GM19463 (cell line): ENCODE results near the gene IMPDH2.
A peak's percentile ranks its signal among the peaks of the same experiment; 100 is the strongest.

Experiments used
- ATAC-seq: cut with Tn5 transposase; IDR thresholded peaks from one replicate; pipeline ENCODE4 v1.9.1; 2021; ENCODE audit warnings: mild to moderate bottlenecking, moderate library complexity; ENCODE audit not compliant: unreplicated experiment

IMPDH2 gene

DNA sequence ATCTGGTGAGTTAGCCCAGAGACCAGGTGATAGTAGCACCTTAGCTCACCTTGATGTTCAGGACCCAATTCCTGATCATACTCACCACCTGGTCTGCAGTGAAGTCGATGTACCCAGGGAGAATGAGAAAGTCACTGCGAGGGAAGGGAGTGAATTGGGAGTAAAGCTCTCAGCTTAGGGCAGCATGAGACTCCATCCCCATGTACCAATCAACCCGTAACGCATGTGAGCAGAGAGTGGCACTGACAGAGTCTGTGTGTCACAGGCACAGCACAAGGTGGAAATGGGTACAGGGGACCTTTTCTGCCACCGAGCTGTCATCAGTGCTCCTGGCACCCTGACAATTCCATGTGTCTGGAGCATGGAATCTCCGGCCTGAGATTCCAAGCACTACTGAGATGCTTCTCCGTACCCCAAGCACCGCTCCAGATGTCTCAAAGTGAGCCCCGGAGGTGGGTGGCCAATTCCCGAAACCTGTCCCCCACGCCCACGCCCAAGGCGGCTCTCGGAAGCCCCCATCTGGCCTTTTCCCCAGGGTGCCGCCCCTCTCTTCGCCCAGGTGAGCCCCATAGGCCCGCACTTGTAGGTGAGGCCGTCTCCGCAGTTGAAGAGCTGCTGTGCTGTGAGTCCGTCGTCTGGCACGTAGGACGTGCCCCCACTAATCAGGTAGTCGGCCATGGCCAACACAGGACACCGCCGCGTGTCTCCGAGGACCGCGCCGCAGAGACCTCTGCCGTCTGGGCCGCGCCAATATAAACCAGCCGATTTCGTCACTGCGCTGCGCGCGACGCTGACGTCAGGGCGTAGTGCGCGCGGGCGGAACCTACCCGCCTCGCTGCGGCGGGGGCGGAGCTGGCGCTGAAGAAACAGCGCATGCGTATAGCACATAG, at the start of gene IMPDH2:
IMPDH2 (minus strand) TSS at position 726 of the 890 bp plus-strand sequence; CDS start at position 678, 48 bp downstream.
- peak; percentile 87 for ATAC-seq

DNA sequence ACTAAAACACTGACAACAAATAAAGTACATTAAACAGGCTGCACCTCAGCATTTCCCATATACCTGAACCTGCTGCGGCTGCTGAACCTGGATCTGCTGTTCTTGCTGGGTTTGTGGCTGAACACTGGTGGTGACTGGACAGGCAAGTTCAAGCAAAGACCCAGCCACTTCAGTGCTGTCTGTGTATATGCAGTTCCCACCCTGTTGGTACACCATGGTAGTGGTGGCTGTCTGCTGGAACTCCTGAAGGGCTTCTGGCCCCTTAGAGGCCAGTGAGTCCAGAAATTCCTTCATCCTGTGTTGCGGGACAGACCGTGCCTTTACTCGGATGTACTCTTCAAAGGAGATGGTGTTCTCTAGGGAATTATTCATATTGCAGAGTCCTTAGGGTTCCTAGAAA, 47.4 kb upstream of the IMPDH2 start:
- no peak for ATAC-seq

DNA sequence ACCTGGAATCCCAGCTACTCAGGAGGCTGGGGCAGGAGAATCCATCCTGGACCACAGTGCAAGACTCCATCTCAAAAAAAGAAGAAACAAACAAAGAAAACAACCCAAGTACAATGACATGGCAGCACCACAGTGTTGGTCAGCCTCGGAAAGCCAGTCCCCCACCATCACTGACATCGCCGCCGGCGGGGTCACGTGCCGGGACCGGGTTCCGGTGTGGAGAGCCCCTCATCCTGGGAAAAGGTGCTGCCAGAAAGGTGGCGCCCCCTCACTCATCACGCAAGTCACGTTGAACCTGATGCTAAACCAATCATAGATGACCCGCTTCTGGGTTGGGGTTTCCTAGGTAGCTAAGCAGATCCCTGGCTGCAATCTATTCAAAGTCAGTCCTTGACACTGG, 46.9 kb upstream of the IMPDH2 start:
- no peak for ATAC-seq

DNA sequence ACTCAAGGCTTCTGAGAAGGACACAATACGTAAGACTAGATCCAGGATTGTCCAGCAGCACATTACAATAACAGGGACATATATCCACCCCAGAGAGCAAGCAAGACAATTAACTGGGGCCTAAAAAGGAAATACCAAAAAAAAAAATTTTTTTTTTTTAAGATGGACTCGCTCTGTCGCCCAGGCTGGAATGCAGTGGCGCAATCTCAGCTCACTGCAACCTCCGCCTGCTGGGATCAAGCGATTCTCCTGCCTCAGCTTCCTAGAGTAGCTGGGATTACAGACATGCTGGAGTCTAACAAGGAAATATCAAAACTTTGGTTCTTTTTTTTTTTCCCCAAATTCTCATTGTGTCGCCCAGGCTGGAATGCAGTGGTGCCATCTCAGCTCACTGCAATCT, 28.8 kb upstream of the IMPDH2 start:
- no peak for ATAC-seq

DNA sequence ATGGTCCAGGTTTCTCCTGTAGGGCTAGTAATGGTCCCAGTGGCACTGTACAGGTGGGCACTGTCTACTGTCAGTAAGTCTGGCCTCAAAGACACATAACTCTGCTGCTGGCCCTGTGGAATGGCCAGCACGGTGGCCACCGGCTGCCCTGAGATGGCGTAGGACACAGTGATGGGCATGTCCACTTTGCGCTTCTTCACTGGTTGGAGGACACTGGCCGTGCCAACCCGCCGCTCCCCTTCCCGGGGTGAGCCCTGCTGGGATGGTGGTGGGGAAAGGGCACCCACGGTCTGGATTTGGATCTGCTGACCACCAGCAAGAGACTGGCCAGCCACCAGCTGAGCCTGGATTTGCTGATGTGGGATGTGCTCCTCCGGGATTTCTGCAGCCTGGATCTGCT, 28.1 kb upstream of the IMPDH2 start:
- ATAC-seq, result no peak

DNA sequence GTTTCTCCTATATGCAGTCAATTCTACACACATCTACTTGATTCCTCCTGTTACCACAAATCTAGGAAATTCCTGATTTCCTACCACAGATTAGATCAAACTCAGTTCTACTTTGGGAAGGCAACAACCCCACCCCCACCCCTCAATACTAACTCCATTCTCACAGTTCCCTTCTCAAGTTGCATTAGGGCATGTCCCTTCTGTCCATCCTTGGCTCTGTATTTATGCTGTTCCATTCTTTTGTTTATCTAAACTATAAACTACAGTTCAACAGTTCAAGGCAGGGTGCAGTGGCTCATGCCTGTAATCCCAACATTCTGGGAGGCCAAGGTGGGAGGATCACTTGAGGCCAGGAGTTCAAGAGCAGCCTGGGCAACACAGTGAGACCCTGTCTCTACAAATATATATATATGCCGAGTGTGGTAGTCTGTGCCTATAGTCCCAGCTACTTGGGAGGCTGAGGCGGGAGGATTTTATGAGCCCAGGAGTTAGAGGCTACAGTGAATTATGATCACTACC, 25.2 kb upstream of the IMPDH2 start:
- ATAC-seq, result no peak

DNA sequence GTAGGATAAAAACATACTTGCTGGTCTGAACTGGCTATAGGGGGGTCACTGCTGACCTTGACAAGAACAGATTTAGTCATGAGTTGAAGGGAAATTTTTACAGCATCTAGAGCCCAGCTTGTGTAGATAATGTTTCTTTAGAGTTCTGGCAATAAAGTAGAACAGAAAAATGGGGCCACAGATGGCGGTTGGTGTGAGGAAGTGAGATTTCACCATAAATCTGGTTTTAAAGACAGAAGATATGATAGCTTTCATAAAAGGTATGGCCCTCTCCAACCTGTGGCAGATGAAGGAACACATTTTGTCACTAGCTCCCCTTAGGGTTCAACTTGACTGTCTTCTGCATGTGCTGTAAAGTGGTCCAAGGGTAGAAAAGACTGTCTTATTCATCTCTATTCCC, 24.3 kb upstream of the IMPDH2 start:
- no peak for ATAC-seq

DNA sequence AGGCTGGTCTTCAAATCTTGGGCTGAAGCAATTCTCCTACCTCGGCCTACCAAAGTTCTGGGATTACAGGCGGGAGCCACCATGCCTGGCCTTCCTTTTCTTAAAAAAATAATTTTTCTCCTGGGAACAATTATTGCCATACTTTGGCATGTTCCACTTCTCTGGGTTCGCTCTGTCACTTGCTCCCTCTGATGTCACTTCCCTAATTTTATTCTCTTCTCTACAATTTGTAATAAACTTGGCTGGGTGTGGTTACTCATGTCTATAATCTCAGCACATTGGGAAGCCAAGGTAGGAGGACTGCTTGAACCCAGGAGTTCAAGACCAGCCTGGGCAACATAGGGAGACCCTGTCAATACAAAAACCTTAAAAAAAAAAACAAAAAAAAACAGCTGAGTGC, 6.1 kb upstream of the IMPDH2 start:
- ATAC-seq, result no peak

DNA sequence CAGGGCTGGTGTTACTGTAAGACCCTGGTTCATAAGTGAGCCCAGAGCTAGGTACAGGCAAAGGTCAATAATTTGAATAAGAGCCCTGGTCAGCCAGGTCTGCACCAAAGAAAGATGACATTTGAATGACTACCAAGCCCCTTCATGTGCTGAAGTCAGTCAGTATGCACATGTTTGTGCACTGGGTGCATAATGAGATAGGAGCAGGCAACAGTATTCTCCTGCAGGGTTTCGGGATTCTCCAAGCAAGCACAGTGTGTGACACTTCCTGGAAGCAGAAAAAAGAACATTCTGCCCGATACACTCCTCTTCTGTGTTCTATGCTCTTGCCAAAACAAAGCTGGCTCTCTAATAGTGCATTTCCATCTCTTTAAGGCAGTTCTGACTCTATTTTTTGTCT, 5.5 kb upstream of the IMPDH2 start:
- no peak for ATAC-seq

DNA sequence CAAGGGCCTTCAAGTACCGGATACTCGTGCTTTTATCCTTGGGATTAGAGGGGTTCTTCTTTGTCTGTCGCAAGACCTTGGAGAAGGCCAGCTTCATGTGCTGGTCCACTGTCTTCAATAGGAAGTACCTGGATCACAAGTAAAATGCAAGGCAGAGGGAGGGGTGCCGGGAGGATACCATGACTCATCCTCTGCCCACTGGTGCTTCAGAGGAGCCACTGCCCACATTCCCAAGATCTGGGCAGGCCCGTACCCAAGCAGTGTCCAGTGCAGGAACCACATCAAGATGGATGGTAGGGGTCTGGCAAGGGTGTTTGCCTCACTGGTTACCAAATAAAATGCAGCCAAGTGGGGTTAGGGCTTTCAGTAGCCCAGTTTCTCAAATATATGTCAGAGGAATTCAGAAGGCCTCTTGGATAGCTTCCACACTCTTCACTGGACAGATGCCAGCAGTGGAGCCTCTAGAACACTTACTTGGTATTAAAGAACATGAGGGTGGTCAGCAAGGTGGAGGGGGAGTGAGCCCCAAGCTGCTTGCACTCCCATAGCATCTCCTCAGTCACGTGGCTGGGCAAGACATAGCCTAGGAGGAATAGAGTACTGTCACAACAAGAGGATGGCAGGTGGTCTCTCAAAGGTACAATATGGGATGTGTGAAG, 3.6 kb upstream of the IMPDH2 start:
- ATAC-seq, result no peak

DNA sequence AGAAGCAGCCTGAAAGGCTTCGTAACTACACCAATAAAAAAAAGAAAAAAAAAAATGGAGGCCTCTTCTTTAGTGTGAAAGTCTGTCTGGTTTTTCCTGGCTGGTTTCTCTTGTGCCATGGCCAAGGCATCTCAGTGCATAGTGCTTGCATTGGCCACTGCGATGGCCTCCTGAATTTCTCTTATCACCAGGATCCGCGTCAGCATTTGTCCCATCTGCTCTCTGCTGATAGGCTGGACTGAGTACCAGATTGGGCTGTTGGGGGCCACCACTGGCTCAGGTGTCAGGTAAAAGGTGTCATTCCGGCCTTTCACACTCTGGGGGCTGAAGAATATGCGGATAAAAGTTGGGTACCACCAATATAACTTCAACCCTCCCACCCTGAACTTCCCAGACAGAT, 1.1 kb upstream of the IMPDH2 start:
- no peak for ATAC-seq

DNA sequence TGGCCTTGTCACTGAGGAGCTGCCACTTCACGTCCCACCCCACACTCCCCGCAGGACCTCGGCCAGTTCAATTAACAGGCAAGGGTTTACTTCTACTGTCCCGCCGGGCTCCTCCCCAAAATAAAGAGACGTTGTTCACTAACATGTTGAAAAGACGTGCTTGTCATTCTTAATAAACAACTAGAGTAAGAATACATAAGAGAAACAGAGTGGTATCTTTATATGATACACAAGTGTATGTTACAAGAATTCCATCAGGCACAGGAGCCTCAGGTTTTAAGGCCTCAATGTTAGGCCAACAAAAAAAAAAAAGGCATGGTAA, 326 bp upstream of the IMPDH2 start:
- no peak for ATAC-seq

DNA sequence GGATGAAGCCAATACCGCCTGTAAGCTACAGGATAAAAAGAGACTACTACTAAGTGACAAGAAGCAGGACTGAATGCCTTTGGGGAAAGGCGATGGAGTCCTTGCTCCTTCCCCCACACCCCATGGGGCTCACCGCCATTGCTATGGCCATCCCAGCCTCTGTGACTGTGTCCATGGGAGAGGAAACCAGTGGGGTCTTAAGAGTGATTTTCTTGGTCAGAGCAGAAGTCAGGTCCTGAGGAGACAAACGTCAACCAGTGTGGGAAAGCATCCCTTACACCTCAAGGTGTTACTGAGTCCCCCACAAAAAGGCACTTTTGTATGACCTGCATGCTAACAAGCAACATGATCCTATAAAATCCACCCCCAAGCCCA, 913 bp downstream of the IMPDH2 start:
- no peak for ATAC-seq

DNA sequence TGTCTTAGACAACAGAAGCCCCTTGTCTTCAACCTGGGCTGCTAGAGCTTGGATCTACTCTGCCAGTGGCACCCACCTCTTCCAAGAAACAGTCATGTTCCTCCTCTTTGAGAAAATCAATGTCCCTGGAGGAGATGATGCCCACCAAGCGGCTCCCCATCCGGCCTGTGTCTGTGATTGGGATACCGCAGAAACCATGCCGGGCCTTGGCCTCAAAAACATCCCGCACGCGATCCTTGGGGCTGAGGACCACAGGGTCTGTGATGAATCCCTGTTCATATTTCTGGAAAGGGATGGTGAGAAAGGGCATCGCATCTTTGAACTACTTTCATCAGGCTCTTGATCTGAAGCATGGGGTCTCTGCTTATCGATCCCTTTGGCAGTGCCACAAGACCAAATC, 1.6 kb downstream of the IMPDH2 start:
- no peak for ATAC-seq

DNA sequence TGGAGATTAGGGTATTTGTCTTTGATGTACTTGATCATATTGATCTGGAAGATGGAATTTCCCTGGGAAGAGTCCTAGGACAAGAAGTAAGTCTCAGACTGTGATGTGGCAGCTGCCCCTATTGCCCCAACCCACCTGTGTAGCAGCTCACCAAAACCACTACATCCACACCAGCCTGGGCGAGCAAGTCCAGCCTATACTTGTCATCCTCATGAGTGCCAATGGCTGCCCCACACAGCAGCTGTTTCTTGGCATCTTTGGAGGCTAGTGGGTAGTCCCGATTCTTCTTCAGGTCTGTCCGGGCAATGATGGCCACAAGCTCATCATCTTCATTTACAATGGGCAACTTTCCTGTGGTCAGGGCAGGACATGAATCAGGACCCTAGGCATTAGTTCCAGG, 2.7 kb downstream of the IMPDH2 start:
- ATAC-seq, result no peak

DNA sequence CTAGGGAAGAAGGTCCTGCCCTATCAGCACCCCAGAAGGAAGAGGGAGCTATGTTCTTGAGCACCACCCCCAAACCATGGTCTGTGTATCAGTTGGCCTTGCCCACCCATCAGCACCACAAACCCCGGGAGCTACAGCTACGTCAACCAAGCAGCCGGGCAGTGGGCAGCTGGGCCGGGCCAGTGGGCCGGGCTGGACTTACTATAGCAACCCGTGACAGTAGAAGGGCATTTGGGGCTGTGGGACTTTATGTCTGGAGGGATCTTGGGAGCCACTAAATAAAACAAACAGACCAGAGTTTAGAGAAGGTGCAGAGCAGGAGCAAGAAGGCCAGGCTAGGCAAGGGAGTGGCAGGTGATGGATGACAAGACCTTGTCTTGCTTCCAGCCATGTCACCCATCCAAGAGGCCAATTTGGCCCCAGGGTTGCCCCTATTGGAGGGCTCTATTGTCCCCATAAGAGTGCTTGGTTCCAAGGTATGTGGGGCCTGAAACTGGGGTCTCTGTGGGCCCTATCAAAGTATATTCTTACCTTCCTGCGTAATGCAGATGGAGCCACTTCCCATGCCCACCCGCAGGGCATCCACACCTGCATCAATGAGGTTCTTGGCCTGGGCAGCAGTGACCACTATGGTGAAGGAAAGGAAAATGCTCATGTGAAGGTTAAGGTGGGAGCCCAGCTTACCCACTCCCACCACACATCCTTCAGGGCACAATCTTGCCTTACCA, 3.2 kb downstream of the IMPDH2 start:
- ATAC-seq, result no peak

DNA sequence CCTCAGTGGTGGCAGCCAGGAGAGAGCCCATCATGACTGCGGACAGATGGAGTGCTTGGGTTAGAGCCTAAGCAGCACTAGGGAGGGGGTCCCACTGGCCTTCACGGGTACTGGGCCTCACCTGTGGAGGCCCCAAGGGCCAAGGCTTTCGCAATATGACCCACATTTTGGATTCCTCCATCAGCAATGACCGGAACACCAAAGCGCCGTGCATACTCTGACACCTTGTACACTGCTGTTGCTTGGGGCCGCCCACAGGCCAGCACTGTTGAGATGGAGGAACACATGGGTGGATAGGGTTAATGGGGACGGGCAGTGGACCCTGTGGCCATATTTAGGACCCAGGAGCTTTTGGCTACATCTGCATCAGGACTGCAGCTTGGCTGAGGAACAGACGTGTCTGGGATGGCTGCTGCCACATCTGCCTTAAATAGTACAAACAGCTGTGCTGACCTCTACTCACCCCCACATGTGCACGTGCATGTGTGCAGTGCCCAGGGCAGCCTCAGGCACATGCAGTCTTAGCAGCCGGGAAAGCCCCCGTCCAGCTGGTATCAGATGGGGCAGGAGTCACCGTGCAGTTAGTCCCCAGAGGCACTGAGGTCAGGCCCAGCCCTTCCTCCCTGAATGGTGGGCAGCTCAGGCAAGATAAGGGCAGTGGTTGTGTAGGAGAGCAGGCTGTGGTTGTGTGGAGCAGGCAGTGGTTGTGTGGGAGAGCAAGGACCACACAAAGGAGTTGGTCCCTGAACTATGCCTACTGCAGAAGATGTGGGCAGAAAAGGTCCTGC, 4.0 kb downstream of the IMPDH2 start:
- no peak for ATAC-seq

DNA sequence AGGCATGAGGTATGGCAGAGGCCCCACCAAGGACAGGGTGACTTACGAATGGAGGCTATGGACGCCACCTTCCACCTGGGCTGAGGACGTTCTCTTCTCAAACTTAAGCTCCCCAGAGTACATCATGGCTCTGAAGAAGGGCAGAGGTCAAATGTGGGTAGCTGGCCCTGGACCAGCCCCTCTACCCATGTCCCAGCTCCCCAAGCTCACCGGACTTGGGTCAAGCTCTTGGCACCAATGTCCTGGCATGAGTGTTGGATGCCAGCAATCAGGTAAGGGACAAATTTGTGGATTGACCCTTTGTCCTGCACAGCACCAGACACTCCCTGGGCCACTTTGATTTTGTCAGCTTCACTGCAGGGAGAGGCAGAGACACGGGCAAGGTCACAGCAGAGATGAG, 4.7 kb downstream of the IMPDH2 start:
- no peak for ATAC-seq

DNA sequence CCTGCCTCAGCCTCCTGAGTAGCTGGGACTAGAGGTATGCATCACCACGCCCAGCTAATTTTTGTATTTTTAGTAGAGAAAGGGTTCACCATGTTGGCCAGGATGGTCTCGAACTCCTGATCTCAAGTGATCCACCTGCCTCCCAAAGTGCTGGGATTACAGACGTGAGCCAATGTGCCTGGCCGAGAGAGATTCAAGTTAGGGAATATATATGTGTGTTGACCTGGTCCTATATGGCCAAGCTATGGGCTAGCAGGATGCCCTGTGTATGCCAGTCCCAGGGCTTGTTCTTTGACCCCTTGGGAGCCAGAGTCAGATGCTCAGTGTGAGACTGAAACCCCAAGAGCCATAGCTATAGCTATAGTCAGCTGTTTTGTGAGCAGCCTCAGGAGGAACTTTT, 5.4 kb downstream of the IMPDH2 start:
- no peak for ATAC-seq

DNA sequence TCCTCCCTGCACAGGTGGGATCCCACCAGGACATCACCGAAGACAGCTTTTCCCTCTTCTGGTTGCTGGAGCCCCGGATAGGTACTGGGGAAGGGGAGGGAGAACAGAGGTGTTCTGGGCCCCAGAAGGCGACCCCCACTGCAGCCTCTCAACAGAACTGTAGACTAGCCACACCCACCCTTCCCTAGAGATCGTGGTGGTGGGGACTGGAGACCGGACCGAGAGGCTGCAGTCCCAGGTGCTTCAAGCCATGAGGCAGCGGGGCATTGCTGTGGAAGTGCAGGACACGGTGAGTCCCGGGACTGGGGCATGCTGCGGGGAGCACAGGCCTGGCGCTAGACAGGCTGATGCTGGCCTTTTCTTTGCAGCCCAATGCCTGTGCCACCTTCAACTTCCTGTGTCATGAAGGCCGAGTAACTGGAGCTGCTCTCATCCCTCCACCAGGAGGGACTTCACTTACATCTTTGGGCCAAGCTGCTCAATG, 6.5 kb downstream of the IMPDH2 start:
- ATAC-seq, result no peak
